Measurements from ENCODE around the gene SPACA5.
"Not testable (repeated sequence)": the region's sequence is repeated elsewhere in the genome, so short reads cannot be mapped to it uniquely, and the experiment has no call there.

The SPACA5 gene

GRCh38 chrX:48021026-48021900 lies 14.5 kb downstream of the SPACA5 start:
- peak; percentile 77 for DNase-seq (ENCODE audit: low spot score)

- no peak for DNase-seq (ENCODE audit: low spot score)
Observed at GRCh38 chrX:48022100-48022499, 15.3 kb downstream of the SPACA5 start.

GRCh38 chrX:48022738-48023137 lies 15.9 kb downstream of the SPACA5 start:
- DNase-seq (ENCODE audit: low spot score) = no peak

GRCh38 chrX:48025561-48025960 lies 18.8 kb downstream of the SPACA5 start:
- DNase-seq (ENCODE audit: low spot score) = peak; percentile 83

- DNase-seq (ENCODE audit: low spot score) = not testable (repeated sequence)
Observed at GRCh38 chrX:48027545-48027944, 20.8 kb downstream of the SPACA5 start.

GRCh38 chrX:48028091-48028490 lies 21.3 kb downstream of the SPACA5 start:
- DNase-seq (ENCODE audit: low spot score) = no peak

- DNase-seq (ENCODE audit: low spot score) = no peak
Observed at GRCh38 chrX:48030237-48030636, 23.4 kb downstream of the SPACA5 start.

GRCh38 chrX:48030641-48031173 lies 23.9 kb downstream of the SPACA5 start:
- not testable (repeated sequence) for DNase-seq (ENCODE audit: low spot score)

- DNase-seq (ENCODE audit: low spot score) = no peak
Observed at GRCh38 chrX:48035891-48036290, 29.1 kb downstream of the SPACA5 start.

- DNase-seq (ENCODE audit: low spot score) = no peak
Observed at GRCh38 chrX:48043056-48043455, 36.3 kb downstream of the SPACA5 start.

GRCh38 chrX:48045410-48046311 lies 38.9 kb downstream of the SPACA5 start:
- no peak for DNase-seq (ENCODE audit: low spot score)

- no peak for DNase-seq (ENCODE audit: low spot score)
Observed at GRCh38 chrX:48046846-48047245, 40.1 kb downstream of the SPACA5 start.

- DNase-seq (ENCODE audit: low spot score) = no peak
Observed at GRCh38 chrX:48058621-48059295, 52.0 kb downstream of the SPACA5 start.

- DNase-seq (ENCODE audit: low spot score) = no peak
Observed at GRCh38 chrX:48059296-48059639, 52.5 kb downstream of the SPACA5 start.
